DOHH2 (cell line): ENCODE data around the gene WTIP.

Experiments
- H3F3A ChIP-seq: fragments of 200-600 bp; sonication (generic), shearing (Covaris generic); 2 replicates; pipeline ENCODE4 v1.6.0; 2016; ENCODE audit warnings: antibody characterized with exemption, mild to moderate bottlenecking; ENCODE audit not compliant: control insufficient read depth, insufficient read depth
- H3K27ac ChIP-seq: fragments of 200-600 bp; sonication (generic); 2 replicates; pipeline ENCODE4 v1.5.1; 2014; ENCODE audit warnings: low read depth, mild to moderate bottlenecking, low read length, moderate library complexity
- H3K27me3 ChIP-seq: fragments of 200-600 bp; sonication (generic); 2 replicates; pipeline ENCODE4 v1.6.1; 2014; ENCODE audit warnings: mild to moderate bottlenecking, low read length, mixed read lengths; ENCODE audit not compliant: control insufficient read depth
- H3K36me3 ChIP-seq: fragments of 200-600 bp; sonication (generic); 2 replicates; pipeline ENCODE4 v1.6.1; 2014; ENCODE audit warnings: mild to moderate bottlenecking, low read length, moderate library complexity, mixed read lengths; ENCODE audit not compliant: control insufficient read depth
- H3K4me1 ChIP-seq: fragments of 200-600 bp; sonication (generic); 2 replicates; pipeline ENCODE4 v1.6.1; 2014; ENCODE audit warnings: mild to moderate bottlenecking, low read length, mixed read lengths; ENCODE audit not compliant: control insufficient read depth
- H3K4me2 ChIP-seq: fragments of 200-600 bp; sonication (generic); 2 replicates; pipeline ENCODE4 v1.6.0; 2014; ENCODE audit warnings: mild to moderate bottlenecking, low read length, moderate library complexity
- H3K4me3 ChIP-seq: fragments of 200-600 bp; sonication (generic); 2 replicates; pipeline ENCODE4 v1.5.1; 2014; ENCODE audit warnings: mild to moderate bottlenecking, low read length, mixed read lengths
- H3K79me2 ChIP-seq: fragments of 200-600 bp; sonication (generic); 2 replicates; pipeline ENCODE4 v1.6.1; 2014; ENCODE audit warnings: mild to moderate bottlenecking, low read length, mixed read lengths; ENCODE audit not compliant: control insufficient read depth
- H3K9me2 ChIP-seq: fragments of 200-600 bp; sonication (generic); replicated peaks from 2 replicates; pipeline ENCODE4 v1.6.1; 2014; ENCODE audit warnings: mild to moderate bottlenecking, low read length, mixed read lengths; ENCODE audit not compliant: control insufficient read depth
- H3K9me3 ChIP-seq: fragments of 200-600 bp; sonication (generic); 2 replicates; pipeline ENCODE4 v1.6.1; 2014; ENCODE audit warnings: antibody characterized with exemption, low read length, mixed read lengths; ENCODE audit not compliant: control insufficient read depth, insufficient read depth
- H4K20me1 ChIP-seq: fragments of 200-600 bp; sonication (generic); 2 replicates; pipeline ENCODE4 v1.6.0; 2014; ENCODE audit warnings: low read depth, mild to moderate bottlenecking, antibody characterized with exemption, low read length, moderate library complexity; ENCODE audit not compliant: control insufficient read depth, insufficient read depth
- EZH2phosphoT487 ChIP-seq: fragments of 200-600 bp; sonication (generic); IDR thresholded peaks from 2 replicates; pipeline ENCODE4 v1.6.1; 2017; ENCODE audit warnings: borderline replicate concordance, mild to moderate bottlenecking, antibody characterized with exemption, low read length, moderate library complexity, mixed read lengths
- TF ChIP-seq, protein P1 (sequence below): fragments of 200-600 bp; sonication (generic); IDR thresholded peaks from one replicate; pipeline ENCODE4 v1.5.1; 2014; ENCODE audit warnings: antibody characterized with exemption, mild to moderate bottlenecking, low read depth, low read length; ENCODE audit not compliant: poor library complexity, severe bottlenecking

The WTIP gene

DNA sequence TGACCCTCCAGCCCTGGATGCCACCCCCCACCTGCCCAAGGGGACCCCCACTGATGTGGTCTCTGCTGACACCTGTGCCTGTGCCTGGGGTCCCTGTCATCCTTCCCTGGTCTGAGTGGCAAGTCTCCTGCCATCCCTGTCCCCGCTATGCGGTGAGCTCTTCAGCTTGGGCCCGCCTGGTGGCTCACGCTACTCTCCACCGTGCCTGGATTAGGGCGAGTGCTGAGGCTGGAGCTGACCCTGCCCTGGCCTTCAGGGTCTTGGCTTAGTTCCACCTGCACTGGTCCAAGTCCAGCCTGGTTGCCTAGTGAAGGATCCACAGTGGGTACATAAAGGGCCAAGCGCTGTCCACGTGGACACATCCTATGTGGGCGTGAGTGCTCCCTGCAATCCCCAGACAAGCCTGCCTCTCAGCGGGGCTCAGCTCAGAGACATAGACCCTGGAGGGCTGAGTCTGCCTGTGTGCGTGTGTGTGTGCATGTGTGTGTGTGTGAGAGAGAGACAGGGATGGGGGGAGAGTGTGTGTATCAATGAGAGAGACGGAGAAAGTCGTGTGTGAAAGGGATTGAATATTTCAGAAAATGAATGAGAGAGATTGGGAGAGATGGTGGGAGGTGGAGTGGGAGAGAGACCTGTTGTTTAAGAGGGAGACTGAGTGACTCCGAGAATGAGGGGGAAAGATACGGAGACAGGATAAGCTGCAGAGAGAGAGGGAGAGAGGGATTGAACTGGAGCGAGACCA, 22.1 kb downstream of the WTIP start:
- no peaks in the 10 kb centered on the region for H3K36me3 ChIP-seq
- no peak overlapping the region for H3K4me2 ChIP-seq
- H4K20me1 ChIP-seq: no peaks in the 10 kb centered on the region
- TF ChIP-seq, protein P1, sequence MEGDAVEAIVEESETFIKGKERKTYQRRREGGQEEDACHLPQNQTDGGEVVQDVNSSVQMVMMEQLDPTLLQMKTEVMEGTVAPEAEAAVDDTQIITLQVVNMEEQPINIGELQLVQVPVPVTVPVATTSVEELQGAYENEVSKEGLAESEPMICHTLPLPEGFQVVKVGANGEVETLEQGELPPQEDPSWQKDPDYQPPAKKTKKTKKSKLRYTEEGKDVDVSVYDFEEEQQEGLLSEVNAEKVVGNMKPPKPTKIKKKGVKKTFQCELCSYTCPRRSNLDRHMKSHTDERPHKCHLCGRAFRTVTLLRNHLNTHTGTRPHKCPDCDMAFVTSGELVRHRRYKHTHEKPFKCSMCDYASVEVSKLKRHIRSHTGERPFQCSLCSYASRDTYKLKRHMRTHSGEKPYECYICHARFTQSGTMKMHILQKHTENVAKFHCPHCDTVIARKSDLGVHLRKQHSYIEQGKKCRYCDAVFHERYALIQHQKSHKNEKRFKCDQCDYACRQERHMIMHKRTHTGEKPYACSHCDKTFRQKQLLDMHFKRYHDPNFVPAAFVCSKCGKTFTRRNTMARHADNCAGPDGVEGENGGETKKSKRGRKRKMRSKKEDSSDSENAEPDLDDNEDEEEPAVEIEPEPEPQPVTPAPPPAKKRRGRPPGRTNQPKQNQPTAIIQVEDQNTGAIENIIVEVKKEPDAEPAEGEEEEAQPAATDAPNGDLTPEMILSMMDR: no peak
- H3K79me2 ChIP-seq: no peaks in the 10 kb centered on the region
- no peaks in the 10 kb centered on the region for H3K9me3 ChIP-seq
- H3K27me3 ChIP-seq: peaks cover 18% of the 10 kb centered on the region
- no peaks in the 10 kb centered on the region for H3K9me2 ChIP-seq
- no peaks in the 10 kb centered on the region for H3F3A ChIP-seq
- H3K4me3 ChIP-seq: no peak overlapping the region
- peaks cover 4% of the 10 kb centered on the region for H3K4me1 ChIP-seq
- H3K27ac ChIP-seq: no peak overlapping the region

DNA sequence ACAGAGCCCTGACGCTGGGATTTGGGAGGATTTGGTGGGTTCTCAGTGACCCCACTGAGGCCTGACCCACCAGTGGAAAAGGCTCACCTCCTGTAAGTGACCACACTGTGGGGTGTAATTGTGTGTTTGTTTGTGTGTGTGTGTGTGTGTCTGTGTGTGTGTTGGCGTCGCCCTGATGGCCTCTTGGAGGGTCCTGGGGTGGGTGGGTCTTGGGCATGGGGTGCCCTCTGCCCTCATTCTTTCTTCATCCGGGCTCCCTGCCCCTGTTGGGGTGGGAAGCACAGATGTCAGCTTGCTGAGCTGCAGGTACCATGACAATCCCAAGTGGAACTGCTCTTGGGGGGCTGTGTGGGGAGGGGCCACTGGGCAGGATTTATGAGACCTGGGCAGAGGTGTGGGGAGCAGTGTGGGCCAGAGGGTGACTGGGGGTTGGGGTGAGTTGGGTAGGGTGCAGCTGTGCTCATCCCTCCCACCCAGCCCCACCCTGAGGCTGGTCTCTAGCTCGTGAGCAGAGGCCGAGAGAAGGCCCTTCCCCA, 22.8 kb downstream of the WTIP start:
- no peak overlapping the region for H3K4me2 ChIP-seq
- peaks cover 18% of the 10 kb centered on the region for H3K27me3 ChIP-seq
- H3K27ac ChIP-seq: no peak overlapping the region
- H3K79me2 ChIP-seq: no peaks in the 10 kb centered on the region
- TF ChIP-seq, protein P1: no peak
- no peak for TF ChIP-seq EZH2phosphoT487
- H4K20me1 ChIP-seq: no peaks in the 10 kb centered on the region
- no peak overlapping the region for H3K4me3 ChIP-seq
- H3K9me2 ChIP-seq: no peaks in the 10 kb centered on the region
- peaks cover 4% of the 10 kb centered on the region for H3K4me1 ChIP-seq
- H3K36me3 ChIP-seq: no peaks in the 10 kb centered on the region
- H3K9me3 ChIP-seq: no peaks in the 10 kb centered on the region
- no peaks in the 10 kb centered on the region for H3F3A ChIP-seq

DNA sequence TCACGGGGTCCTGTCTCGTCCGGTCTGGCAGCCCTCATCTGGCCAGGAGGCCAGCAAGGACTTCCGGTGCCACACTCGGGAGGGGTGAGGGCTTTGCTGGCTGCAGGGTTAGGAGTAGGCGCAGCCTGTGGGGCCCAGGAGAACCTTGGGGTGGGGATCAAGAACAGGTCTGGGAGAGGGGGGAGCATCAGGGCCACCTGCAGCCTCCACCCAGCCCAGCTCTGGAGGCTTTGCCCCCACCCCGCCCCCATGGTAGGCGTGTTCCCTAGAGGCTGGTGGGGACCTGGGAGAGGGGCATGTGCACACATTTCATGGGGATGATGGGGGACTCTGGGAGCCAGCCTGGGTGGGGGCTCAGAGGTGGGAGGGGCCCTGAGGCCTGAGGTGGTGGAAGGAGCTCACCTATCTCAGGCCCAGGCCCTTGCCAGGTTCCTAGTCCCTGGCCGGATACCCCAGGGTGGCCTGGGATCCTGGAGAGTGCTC, 23.3 kb downstream of the WTIP start:
- Histone ChIP-seq H3K9me2 (no peaks in the 10 kb centered on the region), H3K4me2 (no peak overlapping the region), H3K27me3 (peaks cover 16% of the 10 kb centered on the region), H3K9me3 (no peaks in the 10 kb centered on the region), H3K4me1 (peaks cover 4% of the 10 kb centered on the region), H3F3A (no peaks in the 10 kb centered on the region), H3K36me3 (no peaks in the 10 kb centered on the region), H4K20me1 (no peaks in the 10 kb centered on the region), H3K27ac (no peak overlapping the region), H3K79me2 (no peaks in the 10 kb centered on the region), H3K4me3 (no peak overlapping the region)
- TF ChIP-seq, protein P1: no peak
- no peak for TF ChIP-seq EZH2phosphoT487
